ENCODE data around the gene DAGLA.

DAGLA gene

DNA sequence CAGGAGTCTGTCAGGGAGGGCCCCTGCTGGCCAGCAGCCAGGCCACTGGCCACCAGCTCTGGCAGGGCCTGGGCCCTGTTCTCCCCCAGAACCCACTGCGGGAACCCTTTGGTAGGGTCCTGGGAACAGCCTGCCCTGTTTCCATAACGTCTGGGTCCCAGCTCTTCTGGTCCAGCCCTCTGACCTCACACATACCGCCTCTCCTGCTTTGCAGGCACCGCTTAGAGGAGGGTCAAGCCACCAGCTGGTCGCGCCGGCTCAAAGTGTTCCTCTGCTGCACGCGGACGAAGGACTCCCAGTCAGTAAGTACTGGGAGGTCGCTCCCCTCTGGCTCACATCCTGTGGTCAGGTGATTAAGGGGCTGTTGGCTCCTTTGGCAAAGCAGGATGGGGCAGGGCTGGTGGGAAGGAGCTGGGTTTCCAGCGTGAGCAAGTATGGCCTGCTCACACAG lies 45.6 kb downstream of the DAGLA start:
- in situ Hi-C loops (cut with MboI; ENCODE audit: low sequenced_read_pairs), result no loop called here

DNA sequence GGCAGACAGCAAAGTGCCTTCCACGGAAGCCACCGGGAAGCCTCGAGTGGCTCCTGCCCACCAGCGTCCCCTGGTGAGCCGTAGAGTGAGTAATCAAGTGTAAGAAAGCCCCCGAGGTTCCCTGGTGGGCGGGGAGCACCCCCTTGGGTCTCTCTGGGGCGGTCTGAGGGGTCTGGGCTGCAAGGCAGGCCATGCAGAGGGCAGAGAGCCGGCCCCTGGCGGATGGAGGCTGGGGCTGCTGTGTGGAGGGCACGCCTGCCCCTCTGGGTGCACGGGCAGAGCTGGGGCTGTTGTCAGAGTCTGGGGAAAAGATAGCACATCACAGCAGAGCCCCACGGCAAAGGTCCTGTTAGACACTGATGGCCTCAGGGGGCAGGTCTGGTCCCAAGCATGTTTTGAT lies 46.6 kb downstream of the DAGLA start:
- in situ Hi-C loops (cut with MboI; ENCODE audit: low sequenced_read_pairs), result no loop called here

DNA sequence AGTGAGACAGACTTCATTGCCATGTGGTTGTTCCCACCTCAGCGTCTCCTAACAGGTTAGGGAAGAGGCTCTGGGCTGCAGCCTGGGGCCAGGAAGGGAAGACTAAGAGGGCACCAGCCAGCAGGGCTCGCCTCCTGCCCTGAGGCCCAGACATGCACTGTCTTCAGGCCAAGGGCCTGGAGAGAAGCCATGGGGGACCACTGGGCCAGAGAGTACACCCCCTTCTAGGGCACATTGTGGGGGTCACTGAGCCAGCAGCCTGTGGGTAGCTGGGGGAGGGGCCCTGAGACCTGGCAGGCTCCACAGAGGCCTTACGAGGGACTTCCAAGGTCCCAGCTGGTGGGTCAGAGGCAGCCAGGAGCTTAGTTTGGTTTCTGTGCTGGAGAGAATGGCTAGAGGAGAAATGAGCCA lies 47.2 kb downstream of the DAGLA start:
- in situ Hi-C loops (cut with MboI; ENCODE audit: low sequenced_read_pairs), result no loop called here

DNA sequence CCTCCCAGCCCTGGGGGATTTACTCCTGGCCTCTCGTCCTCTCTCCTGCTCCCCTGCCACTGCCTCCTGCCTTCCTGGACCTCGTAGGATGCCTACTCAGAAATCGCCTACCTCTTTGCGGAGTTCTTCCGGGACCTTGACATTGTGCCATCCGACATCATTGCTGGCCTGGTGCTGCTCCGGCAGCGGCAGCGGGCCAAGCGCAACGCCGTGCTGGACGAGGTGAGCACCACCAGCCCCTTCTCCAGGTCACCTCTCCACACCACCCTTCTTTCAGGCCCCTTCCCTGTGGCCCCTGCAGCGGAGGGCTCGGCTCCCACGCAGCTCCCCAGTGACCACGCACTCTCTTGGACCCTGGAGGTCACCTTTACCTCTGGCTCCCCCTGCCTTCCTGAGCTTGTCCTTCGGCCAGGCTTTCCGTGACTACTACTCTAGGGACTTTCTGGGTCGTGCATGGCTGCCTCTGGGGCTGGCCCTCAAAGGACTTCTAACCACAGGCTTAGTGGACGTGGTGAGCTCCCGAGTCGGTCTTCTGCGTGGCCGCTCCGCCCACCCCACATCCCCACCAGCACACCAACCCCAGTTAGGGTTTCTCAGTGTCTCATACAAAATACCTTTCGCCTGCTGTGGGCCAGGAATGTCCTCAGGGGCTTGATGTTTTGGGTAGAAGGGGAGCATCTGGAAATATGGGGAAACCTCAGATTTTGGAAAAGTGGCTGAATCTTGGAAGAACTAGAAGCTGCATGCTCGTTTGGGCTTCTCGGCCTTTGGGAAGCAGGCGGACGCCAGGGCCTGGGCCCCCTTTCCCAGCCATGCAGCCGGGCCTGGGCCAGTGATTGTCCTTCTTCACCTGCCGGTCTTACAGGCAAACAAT lies 48.1 kb downstream of the DAGLA start:
- in situ Hi-C loops (cut with MboI; ENCODE audit: low sequenced_read_pairs), result no loop called here

DNA sequence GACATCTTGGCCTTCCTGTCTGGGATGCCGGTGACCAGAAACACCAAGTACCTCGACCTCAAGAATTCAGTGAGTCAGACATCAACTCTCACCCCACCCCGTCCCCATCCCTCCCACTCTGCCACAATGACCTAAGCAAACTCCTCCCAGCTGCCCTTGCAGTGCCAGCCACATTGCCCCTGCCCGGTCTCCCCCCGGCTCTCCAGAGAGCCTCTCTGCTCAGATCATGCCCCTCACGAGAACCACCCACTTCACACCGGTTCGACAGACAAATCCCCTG lies 48.7 kb downstream of the DAGLA start:
- in situ Hi-C loops (cut with MboI; ENCODE audit: low sequenced_read_pairs), result no loop called here

DNA sequence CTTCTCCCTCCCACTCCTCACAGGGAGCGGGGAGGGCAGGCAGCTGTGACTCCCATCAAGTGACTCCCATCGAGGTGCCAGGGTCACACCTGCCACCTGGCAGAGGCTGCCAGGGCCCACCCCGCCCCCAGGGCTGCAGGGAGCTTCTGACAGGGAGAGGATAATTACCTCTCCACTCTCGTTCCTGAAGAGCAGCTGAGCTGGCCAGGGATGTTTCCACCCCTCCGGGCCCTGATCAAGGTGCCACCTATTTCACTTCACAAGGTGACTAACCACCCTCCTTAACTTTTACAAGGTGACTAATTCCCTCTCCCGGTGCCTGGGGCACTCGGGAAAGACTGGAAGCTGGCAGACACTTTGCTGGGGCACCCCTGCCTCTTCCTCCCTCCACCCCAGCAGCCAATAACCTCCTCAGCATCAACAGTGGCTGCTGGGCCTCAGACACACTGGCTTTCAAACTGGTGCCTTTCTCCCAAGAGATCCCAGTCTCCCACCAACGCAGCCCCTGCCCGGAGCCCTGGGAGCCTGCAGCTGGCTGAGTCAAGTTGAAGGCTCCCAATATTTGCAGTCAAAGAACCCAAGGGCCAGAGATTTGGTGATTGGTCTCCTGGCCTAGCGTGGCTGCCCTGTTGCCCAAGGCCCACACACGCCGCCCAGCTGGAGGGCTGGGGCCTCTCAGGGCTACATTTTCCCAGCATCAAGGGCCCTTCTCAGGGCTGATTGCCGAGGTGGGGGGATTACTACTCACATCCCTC lies 50.2 kb downstream of the DAGLA start:
- in situ Hi-C loops (cut with MboI; ENCODE audit: low sequenced_read_pairs), result no loop called here

DNA sequence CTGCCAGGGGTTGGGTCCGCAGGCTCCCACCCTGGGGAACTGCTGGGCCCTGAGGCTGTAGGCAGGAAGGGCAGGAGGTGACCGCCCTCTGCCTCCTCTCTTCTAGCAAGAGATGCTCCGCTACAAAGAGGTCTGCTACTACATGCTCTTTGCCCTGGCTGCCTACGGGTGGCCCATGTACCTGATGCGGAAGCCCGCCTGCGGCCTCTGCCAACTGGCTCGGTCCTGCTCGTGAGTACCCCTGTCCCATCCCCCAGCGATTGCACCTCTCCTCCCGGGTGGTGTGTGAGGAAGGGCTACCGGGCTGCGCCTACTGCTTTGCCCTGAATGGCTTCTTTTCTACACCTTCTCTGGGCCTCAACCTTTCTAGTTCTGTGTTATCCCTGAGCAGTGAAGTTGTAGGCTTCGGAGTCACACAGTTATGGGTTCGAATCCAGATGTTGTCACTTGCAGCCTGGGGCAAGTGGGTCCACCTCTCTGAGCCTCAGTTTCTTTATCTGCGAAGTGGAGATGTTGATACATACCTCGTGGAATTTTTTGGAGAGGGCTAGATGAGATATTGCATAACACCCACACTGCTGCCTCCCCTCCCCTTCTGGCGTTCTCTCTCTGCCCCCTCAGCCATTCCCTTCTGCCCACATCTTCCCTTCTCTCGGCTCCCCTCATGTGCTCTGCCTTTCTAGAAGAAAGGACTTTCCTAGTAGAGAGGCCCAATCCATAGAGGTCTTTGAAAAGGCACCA lies 51.2 kb downstream of the DAGLA start:
- in situ Hi-C loops (cut with MboI; ENCODE audit: low sequenced_read_pairs), result no loop called here

DNA sequence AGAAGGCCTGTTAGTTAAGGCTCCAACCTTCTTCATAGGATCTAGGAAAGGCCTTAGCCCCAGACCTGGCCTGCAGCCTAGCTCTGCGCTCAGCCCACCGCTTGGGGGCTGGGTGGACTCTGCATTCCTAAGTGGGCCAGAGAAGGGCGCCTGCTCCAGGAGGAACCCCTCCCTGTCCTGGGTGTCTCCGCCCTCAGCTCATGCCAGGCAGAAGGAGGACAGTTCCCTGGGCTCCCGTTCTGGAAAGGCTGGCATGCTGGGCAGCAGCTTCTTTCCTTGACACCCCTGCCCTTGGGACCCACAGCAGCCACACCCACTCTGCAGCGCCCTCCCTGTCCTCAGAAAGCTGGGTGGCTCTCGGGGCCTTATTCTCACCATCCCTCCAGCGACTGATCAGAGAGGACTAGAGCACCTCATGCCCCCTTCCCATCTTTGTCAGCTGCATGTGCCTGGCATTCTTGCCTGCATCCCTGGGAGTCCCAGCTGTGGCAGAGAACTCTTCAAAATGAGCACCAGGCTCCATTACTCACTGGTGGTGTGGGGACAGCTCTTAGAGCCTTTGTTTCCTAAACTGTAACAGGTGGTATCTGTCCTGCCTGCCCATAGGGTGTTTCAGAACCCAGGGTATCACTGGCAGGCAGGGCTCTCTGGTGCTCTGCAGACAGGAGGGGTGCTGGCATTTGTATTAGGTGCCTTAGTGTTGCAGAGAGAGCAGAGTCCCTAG lies 51.9 kb downstream of the DAGLA start:
- in situ Hi-C loops (cut with MboI; ENCODE audit: low sequenced_read_pairs), result no loop called here

DNA sequence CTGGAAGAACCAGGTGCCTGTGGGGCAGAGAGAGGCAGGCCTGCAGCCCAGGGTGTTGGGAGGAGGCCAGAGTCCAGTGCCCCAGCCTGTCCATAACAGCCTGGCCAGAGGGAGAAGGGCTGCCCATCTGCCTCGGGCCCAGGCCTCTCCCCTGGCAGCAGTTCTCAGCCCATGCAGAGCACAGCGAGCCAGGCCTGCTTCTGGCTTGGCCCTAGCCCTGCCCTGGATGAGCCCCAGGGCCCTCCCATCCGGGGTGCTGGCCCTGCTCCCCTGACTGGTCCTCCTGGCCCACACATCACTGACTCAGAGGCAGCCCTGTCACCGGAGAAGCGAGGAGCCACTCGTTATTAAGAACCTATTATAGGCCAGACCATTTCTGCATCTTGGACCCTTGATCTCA lies 52.5 kb downstream of the DAGLA start:
- in situ Hi-C loops (cut with MboI; ENCODE audit: low sequenced_read_pairs), result no loop called here

DNA sequence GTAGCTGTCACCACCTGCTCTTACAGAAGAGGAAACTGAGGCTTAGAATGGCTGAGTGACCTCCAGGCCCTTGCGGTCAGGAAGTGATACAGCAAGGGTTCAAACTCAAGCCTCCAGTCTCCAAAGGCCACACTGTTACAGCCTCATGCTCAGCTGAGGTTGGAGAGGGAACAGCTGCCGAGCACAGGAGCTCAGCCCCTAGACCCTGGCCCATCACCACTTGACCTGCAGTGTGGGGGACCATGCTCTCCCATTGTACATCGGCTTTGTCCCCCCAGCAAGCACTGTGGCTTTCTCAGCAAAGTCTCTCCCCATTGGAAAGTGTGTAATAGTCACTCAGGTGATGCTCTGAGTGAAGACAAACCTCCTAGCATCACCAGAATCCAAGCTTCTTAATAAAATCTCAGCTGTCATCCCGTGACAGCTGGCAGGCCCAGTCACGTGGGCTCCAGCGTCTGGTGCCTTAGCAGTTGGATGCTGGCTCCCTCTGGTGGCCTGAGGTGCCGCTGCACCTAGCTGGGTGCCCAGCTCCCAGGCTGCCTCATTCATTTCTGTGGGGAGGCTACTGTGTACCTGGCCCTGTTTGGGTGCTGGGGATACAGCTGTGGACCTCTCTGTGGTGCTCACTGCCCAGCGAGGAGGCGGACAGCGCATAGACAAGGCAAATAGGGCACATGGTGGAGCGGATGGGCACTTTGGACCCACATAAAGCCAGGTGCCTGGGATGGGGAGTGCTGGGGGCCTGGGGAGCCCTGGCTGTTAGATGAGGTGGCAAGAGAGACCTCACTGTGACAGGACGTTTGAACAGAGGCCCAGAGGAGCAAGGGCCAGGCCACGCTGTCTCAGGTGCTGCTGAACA lies 53.2 kb downstream of the DAGLA start:
- in situ Hi-C loops (cut with MboI; ENCODE audit: low sequenced_read_pairs), result no loop called here

DNA sequence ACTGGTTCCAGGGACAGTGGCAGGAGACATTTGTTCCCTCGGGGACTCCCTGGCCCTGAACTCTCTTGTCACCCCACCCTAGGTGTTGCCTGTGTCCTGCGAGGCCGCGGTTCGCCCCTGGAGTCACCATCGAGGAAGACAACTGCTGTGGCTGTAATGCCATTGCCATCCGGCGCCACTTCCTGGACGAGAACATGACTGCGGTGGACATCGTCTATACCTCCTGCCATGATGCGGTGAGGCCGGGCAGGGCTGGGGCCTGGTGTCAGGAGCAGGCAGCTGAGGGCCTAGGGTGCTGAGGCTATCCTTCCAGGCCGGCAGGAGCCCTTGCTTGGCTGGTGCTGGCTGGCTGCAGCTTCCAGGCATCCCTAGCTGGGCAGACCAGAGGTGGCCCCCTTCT lies 54.6 kb downstream of the DAGLA start:
- in situ Hi-C loops (cut with MboI; ENCODE audit: low sequenced_read_pairs), result no loop called here

DNA sequence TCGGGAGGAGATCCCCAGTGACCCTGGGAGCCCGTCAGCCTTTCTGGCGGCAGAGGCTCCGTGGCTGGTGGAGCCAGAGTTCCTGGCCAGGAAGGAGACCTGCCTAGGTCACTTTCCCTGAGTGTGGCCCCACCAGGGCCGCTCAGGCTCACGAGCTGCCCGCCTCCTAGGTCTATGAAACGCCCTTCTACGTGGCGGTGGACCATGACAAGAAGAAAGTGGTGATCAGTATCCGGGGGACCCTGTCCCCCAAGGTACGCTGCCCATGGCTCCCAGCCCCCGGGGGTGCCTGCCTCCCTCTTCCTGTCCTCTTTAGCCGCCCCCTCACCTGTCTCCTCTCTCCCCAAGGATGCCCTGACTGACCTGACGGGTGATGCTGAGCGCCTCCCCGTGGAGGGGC lies 55.2 kb downstream of the DAGLA start:
- in situ Hi-C loops (cut with MboI; ENCODE audit: low sequenced_read_pairs), result no loop called here

DNA sequence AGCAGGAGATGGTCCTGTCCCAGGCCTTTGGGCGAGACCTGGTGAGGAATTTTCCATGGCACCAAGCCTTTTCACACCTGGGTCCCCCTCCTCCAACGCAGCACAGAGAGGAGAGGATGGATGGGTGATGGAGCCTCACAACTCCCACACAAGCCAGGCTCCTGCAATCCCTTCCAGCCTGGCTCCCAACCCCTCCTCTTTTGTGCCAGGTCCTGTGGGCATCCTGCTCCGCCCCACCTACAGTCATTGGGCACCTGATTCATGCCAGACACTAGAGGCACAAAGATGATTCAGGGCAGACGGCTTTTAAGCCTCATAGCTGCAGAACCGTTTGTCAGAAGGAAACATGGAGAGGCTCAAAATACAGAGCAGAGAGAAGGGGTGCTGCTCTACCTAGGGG lies 56.1 kb downstream of the DAGLA start:
- in situ Hi-C loops (cut with MboI; ENCODE audit: low sequenced_read_pairs), result no loop called here

DNA sequence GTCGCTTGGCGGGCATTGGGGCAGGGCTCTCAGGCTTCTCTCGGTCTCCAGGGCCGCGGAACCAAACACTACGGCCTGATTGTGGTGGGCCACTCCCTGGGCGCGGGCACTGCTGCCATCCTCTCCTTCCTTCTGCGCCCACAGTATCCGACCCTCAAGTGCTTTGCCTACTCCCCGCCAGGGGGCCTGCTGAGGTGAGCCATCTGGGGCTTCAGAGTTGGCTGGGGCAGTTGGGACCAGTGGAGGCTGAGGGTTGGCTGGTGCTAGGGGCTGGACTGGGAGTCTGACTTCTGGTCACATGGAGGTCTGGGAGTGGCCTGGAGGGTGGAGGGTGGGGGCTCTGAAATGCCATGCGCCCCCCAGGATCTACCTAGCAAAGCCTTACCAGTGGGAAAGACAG lies 56.9 kb downstream of the DAGLA start:
- in situ Hi-C loops (cut with MboI; ENCODE audit: low sequenced_read_pairs), result no loop called here

DNA sequence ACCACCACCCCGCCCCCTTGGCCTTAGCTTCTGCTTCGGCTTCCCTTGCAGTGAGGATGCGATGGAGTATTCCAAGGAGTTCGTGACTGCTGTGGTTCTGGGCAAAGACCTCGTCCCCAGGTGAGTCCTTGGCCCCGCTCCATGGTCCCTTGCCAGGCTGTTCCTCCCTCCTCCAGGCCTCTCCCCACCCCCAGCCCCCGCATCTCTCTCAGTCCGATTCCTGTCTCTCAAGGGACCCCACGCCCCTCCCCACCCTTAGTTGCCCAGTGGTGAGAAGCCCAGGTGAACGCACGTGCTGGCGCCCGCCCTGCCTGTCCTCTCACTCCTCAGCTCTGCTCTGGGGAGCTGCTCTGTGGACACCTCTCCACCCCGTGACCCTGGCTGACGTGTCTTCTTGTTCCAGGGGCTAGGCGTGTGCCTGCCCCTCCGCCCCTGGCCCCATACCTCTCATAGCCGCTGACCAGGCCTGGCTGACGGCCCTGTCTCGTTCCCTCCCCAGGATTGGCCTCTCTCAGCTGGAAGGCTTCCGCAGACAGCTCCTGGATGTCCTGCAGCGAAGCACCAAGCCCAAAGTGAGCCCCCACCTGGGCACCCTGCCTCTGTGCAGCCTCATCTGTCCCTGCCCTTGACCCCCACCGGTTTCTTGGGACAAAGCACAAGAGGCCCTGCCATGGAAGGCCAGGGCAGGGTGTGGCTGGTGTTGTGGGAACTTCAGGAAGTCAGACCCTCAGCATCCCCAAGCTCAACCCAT lies 57.6 kb downstream of the DAGLA start:
- in situ Hi-C loops (cut with MboI; ENCODE audit: low sequenced_read_pairs), result no loop called here

DNA sequence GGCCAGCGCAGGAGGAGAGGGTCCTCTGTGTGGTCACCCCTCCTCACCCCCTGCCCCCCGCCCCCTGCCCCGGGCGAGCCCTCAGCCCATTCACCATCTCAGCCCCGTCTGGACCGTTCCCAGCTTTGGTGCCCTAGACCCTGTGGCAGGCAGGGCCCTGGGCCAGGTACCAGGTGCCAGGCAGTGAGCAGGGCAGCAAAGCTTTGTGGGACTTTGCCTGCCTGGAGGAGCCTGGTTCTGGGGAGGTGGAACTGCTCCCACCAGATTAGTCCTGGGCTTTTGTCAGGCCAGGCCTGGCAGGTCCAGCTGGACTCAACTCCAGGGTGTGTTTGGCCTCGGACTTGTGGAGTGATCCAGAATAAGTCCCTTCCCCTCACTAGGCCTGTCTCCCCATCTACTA lies 58.6 kb downstream of the DAGLA start:
- in situ Hi-C loops (cut with MboI; ENCODE audit: low sequenced_read_pairs), result no loop called here

DNA sequence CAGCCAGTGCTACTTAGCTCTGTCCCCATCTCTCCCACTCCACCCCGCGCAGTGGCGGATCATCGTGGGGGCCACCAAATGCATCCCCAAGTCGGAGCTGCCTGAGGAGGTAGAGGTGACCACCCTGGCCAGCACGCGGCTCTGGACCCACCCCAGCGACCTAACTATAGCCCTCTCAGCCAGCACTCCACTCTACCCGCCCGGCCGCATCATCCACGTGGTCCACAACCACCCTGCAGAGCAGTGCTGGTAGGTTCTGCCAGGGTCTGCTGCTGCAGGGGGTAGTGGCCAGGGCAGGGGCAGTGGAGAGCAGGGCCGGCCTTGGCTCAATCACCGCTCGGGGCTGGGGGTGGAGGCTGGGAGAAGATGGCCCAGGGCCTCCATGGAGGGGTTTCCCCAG lies 59.2 kb downstream of the DAGLA start:
- in situ Hi-C loops (cut with MboI; ENCODE audit: low sequenced_read_pairs), result no loop called here

DNA sequence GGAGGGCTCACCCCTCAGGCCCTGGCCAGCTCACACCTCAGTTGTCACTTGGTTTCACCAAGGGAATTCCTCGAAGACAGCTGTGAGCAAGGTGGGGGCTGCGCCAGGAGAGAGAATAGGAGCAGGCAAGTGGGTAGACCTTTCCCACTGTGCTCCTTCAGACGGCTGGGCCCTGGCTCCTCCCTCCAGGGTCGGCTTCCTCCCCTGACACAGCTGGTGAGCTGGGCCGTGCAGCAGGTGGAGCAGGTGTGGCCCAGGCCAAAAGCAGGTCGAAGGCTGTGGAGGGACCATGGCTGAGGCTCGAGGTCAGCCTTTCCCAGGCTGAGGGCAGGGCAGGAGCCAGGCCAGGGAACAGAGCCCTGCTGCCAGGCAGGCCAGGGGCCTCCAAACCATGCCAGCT lies 59.8 kb downstream of the DAGLA start:
- in situ Hi-C loops (cut with MboI; ENCODE audit: low sequenced_read_pairs), result no loop called here

DNA sequence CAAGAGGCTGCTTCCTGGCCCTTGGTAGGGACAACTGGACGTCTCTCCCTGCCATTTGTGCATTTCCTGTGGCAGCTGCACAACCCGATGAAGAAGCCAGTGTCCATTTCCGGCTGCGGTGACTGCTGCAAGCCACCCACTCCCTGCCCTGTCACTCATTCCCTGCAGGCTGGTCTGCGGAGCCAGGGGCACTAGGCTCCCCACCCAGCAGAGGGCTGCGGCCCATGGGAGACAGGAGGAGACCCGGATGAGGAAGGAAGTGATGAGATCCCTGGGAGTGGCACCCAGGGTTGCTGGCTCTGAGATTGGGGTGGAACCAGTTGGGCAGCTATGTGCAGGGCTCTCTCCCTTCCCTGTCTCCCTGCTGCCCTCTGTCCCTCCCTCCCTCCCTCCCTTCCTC lies 62.2 kb downstream of the DAGLA start:
- in situ Hi-C loops (cut with MboI; ENCODE audit: low sequenced_read_pairs), result no loop called here
